ENCODE measurements around the gene PDILT. TPM values are rescaled to one million over a fixed set of nuclear protein-coding genes. Genes with fewer than 3 reads are reported as not detected.

Gene PDILT
- total RNA-seq, 1 experiment from 2014 or later = not detected

- H3K27ac Mint-ChIP-seq = no peak overlapping the region
- H3K4me3 Mint-ChIP-seq = no peak overlapping the region
- no peak overlapping the region for H3K14ac ChIP-seq (ENCODE audit: insufficient read depth, low read length)
- no peak overlapping the region for H3K9ac ChIP-seq (ENCODE audit: extremely low read depth, insufficient read length, low read length)
- peaks cover 12% of the 10 kb centered on the region; the same call in 1 of the 2 replicates for H3K27me3 Mint-ChIP-seq (ENCODE audit: low read depth)
- H2BK15ac ChIP-seq (ENCODE audit: low read depth, low read length) = no peak overlapping the region
- no peak overlapping the region for H4K91ac ChIP-seq (ENCODE audit: insufficient read length, low read depth, low read length)
- H2BK120ac ChIP-seq (ENCODE audit: low read depth, low read length, poor library complexity, severe bottlenecking) = no peak overlapping the region
- no peak overlapping the region for H3K4ac ChIP-seq (ENCODE audit: low read depth, low read length)
- no peaks in the 10 kb centered on the region for H3K27me3 ChIP-seq (ENCODE audit: insufficient read depth, low read length)
- no peak overlapping the region for H3T11ph ChIP-seq (ENCODE audit: low read length)
- no peak overlapping the region for H3K23ac ChIP-seq (ENCODE audit: insufficient read length, low read depth, low read length)
- no CpG with 5 or more reads among the region's 4 CpGs for WGBS (ENCODE audit: extremely low coverage, insufficient read length, low lambda C conversion rate)
- TF ChIP-seq, protein P1, sequence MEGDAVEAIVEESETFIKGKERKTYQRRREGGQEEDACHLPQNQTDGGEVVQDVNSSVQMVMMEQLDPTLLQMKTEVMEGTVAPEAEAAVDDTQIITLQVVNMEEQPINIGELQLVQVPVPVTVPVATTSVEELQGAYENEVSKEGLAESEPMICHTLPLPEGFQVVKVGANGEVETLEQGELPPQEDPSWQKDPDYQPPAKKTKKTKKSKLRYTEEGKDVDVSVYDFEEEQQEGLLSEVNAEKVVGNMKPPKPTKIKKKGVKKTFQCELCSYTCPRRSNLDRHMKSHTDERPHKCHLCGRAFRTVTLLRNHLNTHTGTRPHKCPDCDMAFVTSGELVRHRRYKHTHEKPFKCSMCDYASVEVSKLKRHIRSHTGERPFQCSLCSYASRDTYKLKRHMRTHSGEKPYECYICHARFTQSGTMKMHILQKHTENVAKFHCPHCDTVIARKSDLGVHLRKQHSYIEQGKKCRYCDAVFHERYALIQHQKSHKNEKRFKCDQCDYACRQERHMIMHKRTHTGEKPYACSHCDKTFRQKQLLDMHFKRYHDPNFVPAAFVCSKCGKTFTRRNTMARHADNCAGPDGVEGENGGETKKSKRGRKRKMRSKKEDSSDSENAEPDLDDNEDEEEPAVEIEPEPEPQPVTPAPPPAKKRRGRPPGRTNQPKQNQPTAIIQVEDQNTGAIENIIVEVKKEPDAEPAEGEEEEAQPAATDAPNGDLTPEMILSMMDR (conservative IDR thresholded peaks at IDR 0.05) = no peak
- no peak for DNase-seq
- no peaks in the 10 kb centered on the region; a peak in 1 of 5 replicates for H3K9me3 Mint-ChIP-seq
- no peaks in the 10 kb centered on the region for H3K9me3 ChIP-seq (ENCODE audit: control insufficient read depth, low read depth, low read length)
- no peak overlapping the region for H4K5ac ChIP-seq (ENCODE audit: insufficient read length, low read depth, low read length)
- no peak overlapping the region for H3K56ac ChIP-seq (ENCODE audit: insufficient read length, low read depth, low read length)
- no peak overlapping the region for H3K27ac ChIP-seq (ENCODE audit: insufficient read length, low read depth, low read length)
- peaks cover 3% of the 10 kb centered on the region for H4K20me1 ChIP-seq (ENCODE audit: control insufficient read depth, insufficient read depth, insufficient read length)
- H2BK12ac ChIP-seq (ENCODE audit: insufficient read length, low read depth, low read length) = no peak overlapping the region
- no peak overlapping the region for H4K8ac ChIP-seq (replicated peaks; ENCODE audit: insufficient read length, low read depth, low read length)
- no peak overlapping the region for H3K4me2 ChIP-seq (ENCODE audit: insufficient read depth, insufficient read length, low read length)
- H2BK5ac ChIP-seq (ENCODE audit: insufficient read length, low read length) = no peak overlapping the region
- no peaks in the 10 kb centered on the region for H3K4me1 ChIP-seq (ENCODE audit: insufficient read depth, low read length)
- H3K18ac ChIP-seq (ENCODE audit: insufficient read length, low read depth, low read length) = no peak overlapping the region
- H2BK20ac ChIP-seq (ENCODE audit: low read depth, low read length, poor library complexity, severe bottlenecking) = no peak overlapping the region
- H2AK5ac ChIP-seq (ENCODE audit: insufficient read length, low read length) = no peak overlapping the region
- 0 out of 2 replicates have a peak, but pooled peaks cover 2% of the 10 kb centered on the region for H3K79me2 ChIP-seq (ENCODE audit: insufficient read depth, low read length)
- H3K23me2 ChIP-seq (ENCODE audit: insufficient read length, low read depth, low read length, poor library complexity, severe bottlenecking) = no peaks in the 10 kb centered on the region
- no peak overlapping the region for H2AFZ ChIP-seq (ENCODE audit: low read length)
- H3K36me3 Mint-ChIP-seq (ENCODE audit: insufficient read depth in 1 of 3, low read depth in 3 of 3) = no peaks in the 10 kb centered on the region
- H3K79me1 ChIP-seq (ENCODE audit: insufficient read depth, low read depth, low read length, poor library complexity, severe bottlenecking) = no peaks in the 10 kb centered on the region
- H3K4me1 Mint-ChIP-seq = peaks cover 2 to 3% of the 10 kb centered on the region in 2 experiments; a peak in 1 of 4 replicates
Measured at GRCh38 chr16:20322696-20323095, 81.8 kb downstream of the PDILT start.

All from H9 (cell line).